ENCODE data around the gene TENT5C. TPM values are rescaled to one million over a fixed set of nuclear protein-coding genes. Genes with fewer than 3 reads are reported as not detected.

TENT5C gene
- total and polyA plus RNA-seq, 10 of the 15 experiments (the other 5 are each of a cell fraction or from before 2014, with no cell fraction given): 0.19 to 2.4 (median 0.78) TPM

GRCh38 chr1:117598489-117598888 lies 7.4 kb upstream of the TENT5C start (continued):
- TF ChIP-seq ZNF24 (IDR thresholded peaks at IDR 0.05) (no peak), SMAD1 (IDR thresholded peaks at IDR 0.05; ENCODE audit: low read depth, partially characterized antibody) (no peak), PRDM15 (CRISPR knock-in tag; IDR thresholded peaks at IDR 0.05) (no peak), ZBTB40 (IDR thresholded peaks at IDR 0.05; ENCODE audit: borderline replicate concordance) (no peak), IRF4 (IDR thresholded peaks at IDR 0.05; ENCODE audit: low read depth, low read length) (no peak)

Measured in GM12878 (cell line).